Esophagus muscularis mucosa (tissue), 3 donors: ENCODE results near the gene SETDB2.

Experiments used
- POLR2A ChIP-seq: fragments of 450-650 bp; IDR thresholded peaks from one replicate; pipeline ENCODE4 v1.6.1; 2017; ENCODE audit warnings: antibody characterized with exemption, moderate library complexity, mild to moderate bottlenecking, low read depth
- POLR2AphosphoS5 ChIP-seq, 2 donors: sonication (generic); formaldehyde crosslinking; IDR thresholded peaks; one replicate each; pipeline ENCODE4 v1.6.1; 2017; ENCODE audit warnings: antibody characterized with exemption in 2 of 2
- TF ChIP-seq, protein P1 (sequence below), 3 experiments: fragments of 200-600 bp in 2 of 3; fragments of 450-650 bp in 1 of 3; sonication (generic) in 2 of 3; IDR thresholded peaks; one replicate each; pipeline ENCODE4 v1.5.1; 2017 to 2019; ENCODE audit warnings: antibody characterized with exemption in 3 of 3, mild to moderate bottlenecking in 2 of 3, moderate library complexity in 1 of 3

DNA sequence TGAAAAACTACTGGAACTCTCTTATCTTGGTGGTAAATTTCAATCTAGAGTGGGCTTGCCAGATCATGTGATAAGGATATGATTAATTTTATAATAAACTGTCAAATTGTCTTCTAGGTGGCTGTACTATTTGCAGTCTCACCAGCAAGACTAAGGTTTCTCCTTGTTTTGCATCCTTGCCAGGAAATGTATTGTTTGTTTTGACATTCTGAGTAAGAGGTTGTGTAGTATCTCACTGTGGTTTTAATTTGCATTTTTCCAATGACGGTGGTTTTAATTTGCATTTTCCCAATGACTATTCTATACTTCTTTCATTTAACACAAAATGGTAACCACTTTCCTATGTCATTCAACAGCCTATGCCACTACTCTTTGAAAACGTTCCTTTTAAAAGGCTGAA, 2.2 kb upstream of the SETDB2 start:
- TF ChIP-seq, protein P1, sequence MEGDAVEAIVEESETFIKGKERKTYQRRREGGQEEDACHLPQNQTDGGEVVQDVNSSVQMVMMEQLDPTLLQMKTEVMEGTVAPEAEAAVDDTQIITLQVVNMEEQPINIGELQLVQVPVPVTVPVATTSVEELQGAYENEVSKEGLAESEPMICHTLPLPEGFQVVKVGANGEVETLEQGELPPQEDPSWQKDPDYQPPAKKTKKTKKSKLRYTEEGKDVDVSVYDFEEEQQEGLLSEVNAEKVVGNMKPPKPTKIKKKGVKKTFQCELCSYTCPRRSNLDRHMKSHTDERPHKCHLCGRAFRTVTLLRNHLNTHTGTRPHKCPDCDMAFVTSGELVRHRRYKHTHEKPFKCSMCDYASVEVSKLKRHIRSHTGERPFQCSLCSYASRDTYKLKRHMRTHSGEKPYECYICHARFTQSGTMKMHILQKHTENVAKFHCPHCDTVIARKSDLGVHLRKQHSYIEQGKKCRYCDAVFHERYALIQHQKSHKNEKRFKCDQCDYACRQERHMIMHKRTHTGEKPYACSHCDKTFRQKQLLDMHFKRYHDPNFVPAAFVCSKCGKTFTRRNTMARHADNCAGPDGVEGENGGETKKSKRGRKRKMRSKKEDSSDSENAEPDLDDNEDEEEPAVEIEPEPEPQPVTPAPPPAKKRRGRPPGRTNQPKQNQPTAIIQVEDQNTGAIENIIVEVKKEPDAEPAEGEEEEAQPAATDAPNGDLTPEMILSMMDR (IDR thresholded peaks at IDR 0.05), result no peak
- TF ChIP-seq POLR2A, result no peak
- TF ChIP-seq POLR2AphosphoS5 (IDR thresholded peaks at IDR 0.05), result no peak
